ENCODE data around the gene C8G.

DNA sequence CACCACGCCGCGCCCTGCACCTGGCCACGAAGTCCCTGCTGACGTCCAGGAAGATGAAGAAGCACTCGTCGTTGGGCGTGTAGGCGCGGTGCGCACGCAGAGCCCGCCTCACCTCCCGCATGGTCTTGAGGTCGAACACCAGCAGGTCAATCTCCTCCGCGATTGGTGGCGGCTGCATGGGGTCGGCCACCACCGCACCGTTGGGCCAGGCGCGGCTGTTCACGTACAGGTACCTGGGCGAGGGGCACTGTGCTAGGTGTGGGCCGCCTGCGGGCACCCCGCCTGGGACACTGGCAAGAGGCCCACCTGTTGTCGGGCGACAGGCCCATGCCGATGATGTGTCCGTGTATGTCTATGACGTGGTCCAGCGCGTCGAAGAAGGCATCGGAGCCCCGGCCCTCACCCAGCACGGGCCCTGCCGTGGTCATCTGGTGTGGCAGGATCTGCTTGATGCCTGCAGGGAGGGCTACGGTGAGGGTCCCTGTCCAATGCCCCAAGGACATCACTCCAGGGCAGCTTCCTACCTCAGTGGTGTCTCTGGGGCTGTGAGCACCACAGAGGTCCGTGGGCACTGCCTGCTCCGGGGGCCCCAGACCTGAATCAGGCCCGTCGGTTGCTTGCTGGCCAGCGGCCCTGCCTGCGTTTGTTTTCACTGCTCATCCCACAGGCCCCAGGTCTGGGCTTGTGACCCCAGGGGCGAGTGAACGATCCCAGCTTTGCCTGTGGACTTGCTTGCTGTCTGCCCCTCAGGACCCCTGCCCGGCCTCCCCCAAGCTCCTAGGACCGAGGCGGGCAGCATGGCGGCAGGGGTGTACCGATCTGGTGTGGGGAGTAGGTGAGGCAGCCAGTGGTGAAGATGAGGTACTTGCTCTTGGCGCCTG is 3.6 kb upstream of the C8G start:
- TF ChIP-seq POLR2AphosphoS5 (IDR thresholded peaks at IDR 0.05; ENCODE audit: borderline replicate concordance, low read depth, low read length) = no peak
- no peak for TF ChIP-seq EZH2 (IDR thresholded peaks at IDR 0.05)
- TF ChIP-seq FOXP2 (optimal IDR thresholded peaks at IDR 0.05; ENCODE audit: control extremely low read depth, extremely low read length, insufficient read depth) = no peak

All from SK-N-MC (cell line).